ENCODE measurements around the gene ATP2A1.
"Not testable (repeated sequence)": the region's sequence is repeated elsewhere in the genome, so short reads cannot be mapped to it uniquely, and the experiment has no call there.

The ATP2A1 gene

GRCh38 chr16:28883221-28883996, 5.1 kb downstream of the ATP2A1 start:
- no peak for DNase-seq

- DNase-seq: no peak
These were observed 5.8 kb downstream of the ATP2A1 start for GRCh38 chr16:28884045-28884444.

GRCh38 chr16:28886945-28887344, 8.7 kb downstream of the ATP2A1 start:
- no peak for DNase-seq

- not testable (repeated sequence) for DNase-seq
These were observed 12.1 kb downstream of the ATP2A1 start for GRCh38 chr16:28890355-28890754.

- DNase-seq: no peak
These were observed 13.9 kb downstream of the ATP2A1 start for GRCh38 chr16:28891964-28892890.

- DNase-seq: no peak
These were observed 15.0 kb downstream of the ATP2A1 start for GRCh38 chr16:28893291-28893690.

- DNase-seq: no peak
These were observed 17.3 kb downstream of the ATP2A1 start for GRCh38 chr16:28895609-28896008.

GRCh38 chr16:28897826-28898225, 19.5 kb downstream of the ATP2A1 start:
- DNase-seq: no peak

GRCh38 chr16:28898266-28898665, 20.0 kb downstream of the ATP2A1 start:
- no peak for DNase-seq

GRCh38 chr16:28898942-28899341, 20.7 kb downstream of the ATP2A1 start:
- DNase-seq: no peak

GRCh38 chr16:28899882-28900590, 21.7 kb downstream of the ATP2A1 start:
- DNase-seq: no peak

GRCh38 chr16:28900601-28901000, 22.3 kb downstream of the ATP2A1 start:
- DNase-seq: no peak

- DNase-seq: no peak
These were observed 23.6 kb downstream of the ATP2A1 start for GRCh38 chr16:28901862-28902261.

GRCh38 chr16:28902909-28903308, 24.6 kb downstream of the ATP2A1 start:
- no peak for DNase-seq

GRCh38 chr16:28903344-28904042, 25.2 kb downstream of the ATP2A1 start:
- DNase-seq: no peak

- DNase-seq: no peak
These were observed 26.1 kb downstream of the ATP2A1 start for GRCh38 chr16:28904363-28904762.

GRCh38 chr16:28904828-28905227, 26.5 kb downstream of the ATP2A1 start:
- no peak for DNase-seq

- no peak for DNase-seq
These were observed 27.0 kb downstream of the ATP2A1 start for GRCh38 chr16:28905229-28905754.

GRCh38 chr16:28905800-28906372, 27.6 kb downstream of the ATP2A1 start:
- no peak for DNase-seq

- no peak for DNase-seq
These were observed 32.1 kb downstream of the ATP2A1 start for GRCh38 chr16:28910086-28911031.

- DNase-seq: no peak
These were observed 34.3 kb downstream of the ATP2A1 start for GRCh38 chr16:28912558-28912957.

All from CD4-positive, alpha-beta T cell treated with Interleukin-21 for 1 hour (primary cell).